ENCODE results near the gene CCDC134.
A peak's percentile ranks its signal among the peaks of the same experiment; 100 is the strongest.

The CCDC134 gene

DNA sequence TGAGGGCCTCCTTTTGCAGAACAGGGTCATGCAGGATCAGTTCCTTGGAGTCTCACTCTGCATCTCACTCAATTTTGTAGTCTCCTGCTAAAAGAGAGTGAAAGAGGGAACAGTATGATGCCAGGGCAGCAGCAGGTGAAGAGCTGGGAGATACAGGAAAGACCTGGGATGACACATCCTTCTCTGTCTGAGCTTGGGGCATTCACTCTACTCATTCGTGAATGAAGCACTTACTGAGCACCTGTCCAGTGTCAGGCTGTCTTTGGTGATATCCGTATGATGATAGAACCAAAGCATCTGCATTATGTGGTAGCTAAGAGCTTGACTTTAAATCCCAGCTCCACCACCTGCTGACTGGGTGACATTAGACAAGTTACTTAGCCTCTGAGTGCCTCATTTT, 46.8 kb downstream of the CCDC134 start:
- CTCF ChIA-PET = interaction anchor here (2.6 to 4.5 kb wide), 2 partner anchors 15 to 20 kb away, joined by 10 to 19 read pairs; partner anchors contain the start of gene SREBF2
- no peaks in the 10 kb centered on the region for H3K9me3 ChIP-seq (ENCODE audit: control extremely low read depth in 1 of 5, control insufficient read depth in 4 of 5, insufficient read depth in 2 of 5, low read depth in 1 of 5, low read length in 4 of 5)
- POLR2A ChIA-PET = interaction anchor here (3.8 kb wide), 1 partner anchor 15 kb away, joined by 19 read pairs; the partner anchor contains the start of gene SREBF2
- no peak overlapping the region for H3K4me3 ChIP-seq (ENCODE audit: control insufficient read depth in 1 of 7, extremely low read depth in 1 of 7, insufficient read depth in 4 of 7, low read depth in 2 of 7, low read length in 6 of 7)
- DNase-seq = no peak
- H3K27ac ChIP-seq (ENCODE audit: insufficient read depth in 1 of 2, low read depth in 1 of 2, low read length in 2 of 2, poor library complexity in 1 of 2, severe bottlenecking in 2 of 2) = no peak overlapping the region
- no peaks in the 10 kb centered on the region for H3K27me3 ChIP-seq (replicated peaks in 2 of 5; ENCODE audit: control insufficient read depth in 4 of 5, insufficient read depth in 5 of 5, low read length in 4 of 5)
- WGBS (ENCODE audit: insufficient coverage) = 93% methylated on average over 2 of the region's 2 CpGs
- peaks cover 0 to 40% (median 1%) of the 10 kb centered on the region in 4 experiments for H3K36me3 ChIP-seq (ENCODE audit: control insufficient read depth in 4 of 4, insufficient read depth in 4 of 4, low read length in 3 of 4)
- peaks cover 8 to 48% (median 25%) of the 10 kb centered on the region in 4 experiments for H3K4me1 ChIP-seq (ENCODE audit: control extremely low read depth in 1 of 4, control insufficient read depth in 4 of 4, insufficient read depth in 4 of 4, low read length in 3 of 4)

- WGBS (ENCODE audit: insufficient coverage) = 36% methylated on average over 4 of the region's 5 CpGs
- DNase-seq = peak; percentile 17 to 62 (median 52)
- H3K27me3 ChIP-seq (replicated peaks in 2 of 5; ENCODE audit: control insufficient read depth in 4 of 5, insufficient read depth in 5 of 5, low read length in 4 of 5) = no peaks in the 10 kb centered on the region
- ChIA-PET CTCF (interaction anchor here (1.0 to 4.5 kb wide), 2 partner anchors 9 to 21 kb away, joined by 3 to 19 read pairs; no protein-coding TSS in a partner anchor), POLR2A (interaction anchor here (0.6 kb wide), 1 partner anchor 138 kb away, joined by 3 read pairs; no protein-coding TSS in a partner anchor)
- H3K9me3 ChIP-seq (ENCODE audit: control extremely low read depth in 1 of 5, control insufficient read depth in 4 of 5, insufficient read depth in 2 of 5, low read depth in 1 of 5, low read length in 4 of 5) = no peaks in the 10 kb centered on the region
- peaks cover 8 to 46% (median 25%) of the 10 kb centered on the region in 4 experiments for H3K4me1 ChIP-seq (ENCODE audit: control extremely low read depth in 1 of 4, control insufficient read depth in 4 of 4, insufficient read depth in 4 of 4, low read length in 3 of 4)
- no peak overlapping the region for H3K27ac ChIP-seq (ENCODE audit: insufficient read depth in 1 of 2, low read depth in 1 of 2, low read length in 2 of 2, poor library complexity in 1 of 2, severe bottlenecking in 2 of 2)
- peaks cover 0 to 36% (median 0%) of the 10 kb centered on the region in 4 experiments for H3K36me3 ChIP-seq (ENCODE audit: control insufficient read depth in 4 of 4, insufficient read depth in 4 of 4, low read length in 3 of 4)
- H3K4me3 ChIP-seq (ENCODE audit: control insufficient read depth in 1 of 7, extremely low read depth in 1 of 7, insufficient read depth in 4 of 7, low read depth in 2 of 7, low read length in 6 of 7) = no peak overlapping the region
Observed at GRCh38 chr22:41848468-41848867, 48.0 kb downstream of the CCDC134 start.

- ChIA-PET POLR2A (interaction anchor here (1.0 kb wide), 1 partner anchor 23 kb away, joined by 3 read pairs; no protein-coding TSS in a partner anchor), CTCF (interaction anchor here (0.7 to 2.5 kb wide), 9 partner anchors 12 to 159 kb away, joined by 3 to 11 read pairs (median 5); no protein-coding TSS in a partner anchor)
- WGBS (ENCODE audit: insufficient coverage) = 100% methylated on average over 2 of the region's 2 CpGs
- no peaks in the 10 kb centered on the region for H3K9me3 ChIP-seq (ENCODE audit: control extremely low read depth in 1 of 5, control insufficient read depth in 4 of 5, insufficient read depth in 2 of 5, low read depth in 1 of 5, low read length in 4 of 5)
- DNase-seq = no peak
- H3K4me1 ChIP-seq (ENCODE audit: control extremely low read depth in 1 of 4, control insufficient read depth in 4 of 4, insufficient read depth in 4 of 4, low read length in 3 of 4) = peaks cover 7 to 40% (median 20%) of the 10 kb centered on the region in 4 experiments
- H3K4me3 ChIP-seq (ENCODE audit: control insufficient read depth in 1 of 7, extremely low read depth in 1 of 7, insufficient read depth in 4 of 7, low read depth in 2 of 7, low read length in 6 of 7) = no peak overlapping the region
- H3K27me3 ChIP-seq (replicated peaks in 2 of 5; ENCODE audit: control insufficient read depth in 4 of 5, insufficient read depth in 5 of 5, low read length in 4 of 5) = no peaks in the 10 kb centered on the region
- H3K36me3 ChIP-seq (ENCODE audit: control insufficient read depth in 4 of 4, insufficient read depth in 4 of 4, low read length in 3 of 4) = peaks cover 0 to 7% (median 2%) of the 10 kb centered on the region in 4 experiments
- no peak overlapping the region for H3K27ac ChIP-seq (ENCODE audit: insufficient read depth in 1 of 2, low read depth in 1 of 2, low read length in 2 of 2, poor library complexity in 1 of 2, severe bottlenecking in 2 of 2)
Observed at GRCh38 chr22:41856469-41856868, 56.0 kb downstream of the CCDC134 start.

DNA sequence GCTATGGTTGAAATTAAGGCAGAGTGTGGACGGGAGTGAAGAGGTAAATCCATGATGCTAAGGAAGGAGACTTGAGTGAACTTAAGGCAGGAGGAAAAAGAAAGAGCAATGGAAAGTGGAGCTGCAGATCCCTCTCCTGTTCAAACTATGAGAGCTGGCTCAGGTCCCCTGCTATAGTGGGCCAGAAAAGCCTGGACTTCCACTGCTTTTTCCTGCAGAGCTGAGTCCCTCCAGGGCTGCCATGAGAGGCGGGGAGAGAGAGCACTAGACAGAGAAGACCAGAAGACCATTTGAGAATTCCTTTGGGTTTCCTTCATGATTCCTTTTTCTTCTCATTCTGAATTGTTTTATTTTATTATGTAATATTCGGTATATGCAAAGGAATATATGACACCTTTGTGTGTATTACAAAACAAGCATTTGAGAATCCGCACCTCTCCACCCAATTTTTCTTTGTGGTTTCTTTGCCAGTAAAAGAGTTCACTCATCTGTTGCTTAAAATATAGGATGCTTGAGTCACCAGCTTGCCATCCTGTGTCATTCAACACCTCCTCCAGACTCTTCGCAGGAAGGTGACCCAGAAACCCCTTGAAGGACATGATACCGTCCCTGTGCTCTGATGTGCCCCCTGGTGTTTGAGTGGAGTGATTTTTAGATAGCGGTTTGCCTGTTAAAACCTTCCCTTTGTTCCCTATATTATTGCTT, 56.8 kb downstream of the CCDC134 start:
- Histone ChIP-seq H3K27ac (ENCODE audit: insufficient read depth in 1 of 2, low read depth in 1 of 2, low read length in 2 of 2, poor library complexity in 1 of 2, severe bottlenecking in 2 of 2) (no peak overlapping the region), H3K4me1 (ENCODE audit: control extremely low read depth in 1 of 4, control insufficient read depth in 4 of 4, insufficient read depth in 4 of 4, low read length in 3 of 4) (peaks cover 7 to 49% (median 24%) of the 10 kb centered on the region in 4 experiments), H3K4me3 (ENCODE audit: control insufficient read depth in 1 of 7, extremely low read depth in 1 of 7, insufficient read depth in 4 of 7, low read depth in 2 of 7, low read length in 6 of 7) (no peak overlapping the region), H3K27me3 (replicated peaks in 2 of 5; ENCODE audit: control insufficient read depth in 4 of 5, insufficient read depth in 5 of 5, low read length in 4 of 5) (no peaks in the 10 kb centered on the region), H3K36me3 (ENCODE audit: control insufficient read depth in 4 of 4, insufficient read depth in 4 of 4, low read length in 3 of 4) (peaks cover 0 to 7% (median 4%) of the 10 kb centered on the region in 4 experiments), H3K9me3 (ENCODE audit: control extremely low read depth in 1 of 5, control insufficient read depth in 4 of 5, insufficient read depth in 2 of 5, low read depth in 1 of 5, low read length in 4 of 5) (no peaks in the 10 kb centered on the region)
- ChIA-PET CTCF (interaction anchor here (0.6 to 2.5 kb wide), 18 partner anchors 8 to 265 kb away, joined by 3 to 11 read pairs (median 6); no protein-coding TSS in a partner anchor), POLR2A (interaction anchor here (0.6 kb wide), 1 partner anchor 60 kb away, joined by 3 read pairs; no protein-coding TSS in a partner anchor)
- peak; percentile 77 to 87 (median 83) for DNase-seq
- 95% methylated on average over 2 of the region's 7 CpGs for WGBS (ENCODE audit: insufficient coverage)

- no peak overlapping the region for H3K27ac ChIP-seq (ENCODE audit: insufficient read depth in 1 of 2, low read depth in 1 of 2, low read length in 2 of 2, poor library complexity in 1 of 2, severe bottlenecking in 2 of 2)
- H3K4me1 ChIP-seq (ENCODE audit: control extremely low read depth in 1 of 4, control insufficient read depth in 4 of 4, insufficient read depth in 4 of 4, low read length in 3 of 4) = peaks cover 7 to 53% (median 28%) of the 10 kb centered on the region in 4 experiments
- peaks cover 0 to 8% (median 3%) of the 10 kb centered on the region in 4 experiments for H3K36me3 ChIP-seq (ENCODE audit: control insufficient read depth in 4 of 4, insufficient read depth in 4 of 4, low read length in 3 of 4)
- H3K9me3 ChIP-seq (ENCODE audit: control extremely low read depth in 1 of 5, control insufficient read depth in 4 of 5, insufficient read depth in 2 of 5, low read depth in 1 of 5, low read length in 4 of 5) = no peaks in the 10 kb centered on the region
- no peaks in the 10 kb centered on the region for H3K27me3 ChIP-seq (replicated peaks in 2 of 5; ENCODE audit: control insufficient read depth in 4 of 5, insufficient read depth in 5 of 5, low read length in 4 of 5)
- H3K4me3 ChIP-seq (ENCODE audit: control insufficient read depth in 1 of 7, extremely low read depth in 1 of 7, insufficient read depth in 4 of 7, low read depth in 2 of 7, low read length in 6 of 7) = no peak overlapping the region
- CTCF ChIA-PET = interaction anchor here (0.5 to 2.5 kb wide), 17 partner anchors 9 to 161 kb away, joined by 3 to 11 read pairs (median 6); no protein-coding TSS in a partner anchor
- POLR2A ChIA-PET = no interaction called here
- DNase-seq = no peak
Observed at GRCh38 chr22:41857860-41858199, 57.4 kb downstream of the CCDC134 start.

DNA sequence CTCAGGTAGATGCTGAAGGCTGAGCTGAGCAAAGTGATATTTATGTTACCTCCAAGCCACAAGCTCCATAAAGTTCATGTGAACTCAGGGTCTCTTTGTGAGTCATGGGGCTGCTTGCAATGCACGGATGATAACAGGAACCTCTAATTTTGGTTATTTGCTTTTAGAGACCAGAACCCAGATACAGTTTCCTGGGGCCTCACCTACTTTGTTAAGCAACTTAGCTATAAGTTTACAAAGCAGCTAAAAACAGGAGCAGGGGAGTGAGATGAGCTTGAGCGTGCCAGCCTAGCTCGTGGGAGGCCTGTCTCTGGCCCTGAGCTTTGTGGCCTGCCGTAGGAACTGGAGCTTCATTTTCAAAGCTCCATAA, 61.7 kb downstream of the CCDC134 start:
- Histone ChIP-seq H3K4me3 (ENCODE audit: control insufficient read depth in 1 of 7, extremely low read depth in 1 of 7, insufficient read depth in 4 of 7, low read depth in 2 of 7, low read length in 6 of 7) (no peak overlapping the region), H3K36me3 (ENCODE audit: control insufficient read depth in 4 of 4, insufficient read depth in 4 of 4, low read length in 3 of 4) (peaks cover 2 to 21% (median 8%) of the 10 kb centered on the region in 4 experiments), H3K9me3 (ENCODE audit: control extremely low read depth in 1 of 5, control insufficient read depth in 4 of 5, insufficient read depth in 2 of 5, low read depth in 1 of 5, low read length in 4 of 5) (no peaks in the 10 kb centered on the region), H3K4me1 (ENCODE audit: control extremely low read depth in 1 of 4, control insufficient read depth in 4 of 4, insufficient read depth in 4 of 4, low read length in 3 of 4) (peaks cover 5 to 41% (median 26%) of the 10 kb centered on the region in 4 experiments), H3K27ac (ENCODE audit: insufficient read depth in 1 of 2, low read depth in 1 of 2, low read length in 2 of 2, poor library complexity in 1 of 2, severe bottlenecking in 2 of 2) (peak overlapping the region in 1 of 2 experiments; percentile 19), H3K27me3 (replicated peaks in 2 of 5; ENCODE audit: control insufficient read depth in 4 of 5, insufficient read depth in 5 of 5, low read length in 4 of 5) (no peaks in the 10 kb centered on the region)
- WGBS (ENCODE audit: insufficient coverage) = 60% methylated on average over 4 of the region's 4 CpGs
- ChIA-PET CTCF (interaction anchor here (1.0 to 2.1 kb wide), 8 partner anchors 9 to 116 kb away, joined by 3 to 8 read pairs (median 4); partner anchors contain the start of gene TNFRSF13C), POLR2A (interaction anchor here (0.6 to 0.9 kb wide), 2 partner anchors 29 to 890 kb away, joined by 3 read pairs; partner anchors contain the start of gene SREBF2)
- DNase-seq = peak in 2 of 3 donors; percentile 46 to 53

Measured in common myeloid progenitor, CD34-positive (primary cell).